ENCODE data around the gene CD200.

DNA sequence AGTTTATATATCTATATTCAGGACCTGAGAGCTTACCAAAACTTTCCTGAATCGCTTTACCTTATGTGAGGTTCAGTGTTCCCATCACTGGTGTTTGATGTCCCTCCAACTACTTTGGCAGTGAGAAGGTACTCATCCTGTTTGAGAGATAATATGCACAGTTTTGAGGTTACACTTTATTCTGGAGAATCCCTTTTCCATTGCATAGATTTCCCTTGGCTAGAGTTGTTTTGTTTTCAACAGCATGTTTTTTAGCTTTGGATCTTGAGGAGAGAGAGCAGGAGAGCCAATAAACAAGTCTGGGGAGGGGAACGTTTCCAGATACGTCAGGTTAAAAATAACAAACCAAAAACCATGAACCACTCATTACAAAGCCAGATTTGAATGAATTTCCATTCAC, 33.6 kb downstream of the CD200 start:
- TF ChIP-seq, protein P1, sequence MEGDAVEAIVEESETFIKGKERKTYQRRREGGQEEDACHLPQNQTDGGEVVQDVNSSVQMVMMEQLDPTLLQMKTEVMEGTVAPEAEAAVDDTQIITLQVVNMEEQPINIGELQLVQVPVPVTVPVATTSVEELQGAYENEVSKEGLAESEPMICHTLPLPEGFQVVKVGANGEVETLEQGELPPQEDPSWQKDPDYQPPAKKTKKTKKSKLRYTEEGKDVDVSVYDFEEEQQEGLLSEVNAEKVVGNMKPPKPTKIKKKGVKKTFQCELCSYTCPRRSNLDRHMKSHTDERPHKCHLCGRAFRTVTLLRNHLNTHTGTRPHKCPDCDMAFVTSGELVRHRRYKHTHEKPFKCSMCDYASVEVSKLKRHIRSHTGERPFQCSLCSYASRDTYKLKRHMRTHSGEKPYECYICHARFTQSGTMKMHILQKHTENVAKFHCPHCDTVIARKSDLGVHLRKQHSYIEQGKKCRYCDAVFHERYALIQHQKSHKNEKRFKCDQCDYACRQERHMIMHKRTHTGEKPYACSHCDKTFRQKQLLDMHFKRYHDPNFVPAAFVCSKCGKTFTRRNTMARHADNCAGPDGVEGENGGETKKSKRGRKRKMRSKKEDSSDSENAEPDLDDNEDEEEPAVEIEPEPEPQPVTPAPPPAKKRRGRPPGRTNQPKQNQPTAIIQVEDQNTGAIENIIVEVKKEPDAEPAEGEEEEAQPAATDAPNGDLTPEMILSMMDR (IDR thresholded peaks at IDR 0.05): no peak
- TF ChIP-seq POLR2A (IDR thresholded peaks at IDR 0.05): no peak

Measured in heart left ventricle (tissue), 13 donors.